Stimulated activated CD4-positive, alpha-beta T cell treated with anti-CD3 and anti-CD28 coated beads, TNF-alpha, amount 100 ng/mL, for 1 hour (primary cell): ENCODE measurements around the gene GRB14.
"Not testable (repeated sequence)": the region's sequence is repeated elsewhere in the genome, so short reads cannot be mapped to it uniquely, and the experiment has no call there.

Source experiments
- DNase-seq, 3 donors: peaks; one replicate each; pipeline ENCODE4 v3.0.0-alpha.2; 2020; ENCODE audit warnings: low read depth in 3 of 3, low spot score in 1 of 3

The GRB14 gene

GRCh38 chr2:164496881-164497280 lies 124.4 kb downstream of the GRB14 start:
- no peak for DNase-seq

DNA sequence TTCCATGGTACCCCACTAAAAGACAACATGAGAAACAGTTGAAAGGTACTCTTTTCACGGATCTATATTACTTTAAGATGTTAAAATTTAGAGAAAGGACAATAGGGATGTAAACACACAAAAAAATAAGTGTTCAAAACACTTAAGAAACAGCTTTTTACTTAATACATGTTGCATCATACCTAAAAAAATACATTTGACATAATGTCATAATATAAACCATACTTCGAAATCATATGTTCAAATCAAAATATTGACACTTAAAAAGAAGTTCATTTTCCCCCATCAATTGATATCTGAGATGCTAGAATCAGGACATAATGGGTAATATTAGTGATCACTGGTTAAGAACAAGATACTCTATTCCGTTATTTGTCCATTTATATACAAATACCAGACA lies 124.9 kb downstream of the GRB14 start:
- no peak for DNase-seq

- DNase-seq, result no peak
These were observed 125.6 kb downstream of the GRB14 start for GRCh38 chr2:164495491-164496223.

GRCh38 chr2:164485541-164485940 lies 135.7 kb downstream of the GRB14 start:
- DNase-seq, result no peak

DNA sequence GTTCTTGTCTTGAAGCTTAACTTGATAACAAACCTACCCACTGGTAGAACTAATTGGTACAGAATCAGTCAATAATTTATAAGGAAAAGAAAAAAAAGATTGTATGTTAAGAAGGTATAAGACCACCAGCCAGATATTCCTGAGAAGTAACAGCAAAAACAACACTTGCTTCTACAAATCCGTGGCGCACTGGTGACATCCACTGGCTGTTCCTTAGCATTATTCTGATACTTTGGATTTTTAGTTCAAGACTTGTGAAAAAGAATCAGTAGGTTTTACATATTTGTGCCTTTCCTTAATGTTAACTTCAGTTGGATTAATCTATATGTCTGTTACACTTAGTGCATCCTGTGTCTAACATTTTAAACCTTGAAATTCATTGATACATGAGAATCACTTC lies 141.8 kb downstream of the GRB14 start:
- no peak for DNase-seq

DNA sequence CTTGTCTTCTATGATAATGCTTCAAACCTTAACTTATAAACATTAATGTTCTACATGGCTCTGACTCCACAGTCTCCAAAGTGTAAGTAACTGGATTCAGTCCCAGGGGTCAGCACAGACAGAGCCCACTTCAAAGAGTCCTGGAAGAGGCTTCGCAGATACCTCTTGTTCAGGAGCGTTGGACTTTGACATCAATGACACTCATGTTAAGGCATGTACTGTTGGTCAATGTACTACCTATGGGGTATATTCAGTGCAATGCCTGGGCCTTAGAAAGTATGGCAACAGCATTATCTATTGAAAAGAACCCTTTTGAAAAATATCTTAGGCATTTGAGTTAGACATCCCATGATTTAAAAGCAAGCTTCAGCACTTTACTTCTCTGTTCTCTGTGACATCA lies 143.1 kb downstream of the GRB14 start:
- DNase-seq, result no peak

DNA sequence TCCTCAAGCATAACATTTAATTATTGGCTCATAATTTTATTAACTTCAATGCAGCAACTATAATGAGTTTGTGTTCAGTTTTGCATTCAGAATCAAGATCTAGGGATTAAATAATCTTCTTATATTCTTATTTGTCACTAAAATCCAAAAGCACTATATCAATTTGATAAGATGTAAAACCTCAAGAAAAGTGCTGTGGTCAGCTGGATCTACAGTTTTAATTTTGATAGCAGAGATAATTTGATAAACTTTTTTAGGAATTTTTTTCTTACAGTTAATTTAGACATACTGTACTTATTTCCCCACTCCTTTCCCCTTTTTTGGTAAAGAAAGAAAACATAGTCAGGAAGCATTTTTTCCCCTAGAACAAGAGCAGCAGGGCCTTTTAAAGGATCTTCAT lies 146.4 kb downstream of the GRB14 start:
- no peak for DNase-seq

- no peak for DNase-seq
These were observed 148.3 kb downstream of the GRB14 start for GRCh38 chr2:164473021-164473420.

GRCh38 chr2:164465047-164465446 lies 156.2 kb downstream of the GRB14 start:
- DNase-seq, result not testable (repeated sequence)

- no peak for DNase-seq
These were observed 156.9 kb downstream of the GRB14 start for GRCh38 chr2:164464376-164464775.

- no peak for DNase-seq
These were observed 162.5 kb downstream of the GRB14 start for GRCh38 chr2:164458792-164459191.

DNA sequence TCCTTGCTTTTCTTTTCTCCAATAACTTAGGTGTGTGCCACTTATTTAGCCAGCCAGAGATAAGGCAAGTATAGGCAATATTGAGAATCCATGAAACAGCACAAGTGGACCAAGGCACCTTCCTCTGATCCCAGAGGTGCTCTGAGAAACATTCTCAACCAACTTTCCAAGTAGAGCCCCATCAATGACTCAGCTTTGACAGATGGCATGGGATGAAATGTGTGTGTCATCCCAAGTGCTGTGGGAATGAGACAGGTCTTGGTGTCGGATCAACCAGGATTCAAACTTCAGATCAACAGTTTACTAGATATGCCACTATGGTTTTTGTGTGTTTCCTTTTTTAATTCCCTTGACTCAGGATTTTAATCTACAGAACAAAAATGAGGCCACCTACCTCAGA lies 164.0 kb downstream of the GRB14 start:
- no peak for DNase-seq

DNA sequence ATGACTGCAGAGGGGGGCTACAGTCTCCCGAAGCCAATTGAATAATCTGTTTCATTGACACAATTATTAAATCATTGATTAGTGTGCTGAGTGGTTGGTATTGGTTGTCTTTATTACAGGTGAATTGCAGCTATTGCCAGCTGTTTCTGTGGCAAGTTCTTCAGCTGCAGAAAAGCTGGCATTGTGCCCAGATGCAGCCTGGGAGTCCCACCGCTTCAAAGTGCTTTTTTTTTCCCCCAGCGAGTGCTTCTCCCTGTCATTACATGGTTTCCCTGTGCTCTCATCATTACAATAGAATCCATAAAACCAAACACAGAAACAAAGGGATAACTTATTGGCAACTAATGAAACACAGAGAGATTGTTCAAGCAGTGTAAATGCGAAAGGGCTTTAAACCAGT lies 164.7 kb downstream of the GRB14 start:
- no peak for DNase-seq

DNA sequence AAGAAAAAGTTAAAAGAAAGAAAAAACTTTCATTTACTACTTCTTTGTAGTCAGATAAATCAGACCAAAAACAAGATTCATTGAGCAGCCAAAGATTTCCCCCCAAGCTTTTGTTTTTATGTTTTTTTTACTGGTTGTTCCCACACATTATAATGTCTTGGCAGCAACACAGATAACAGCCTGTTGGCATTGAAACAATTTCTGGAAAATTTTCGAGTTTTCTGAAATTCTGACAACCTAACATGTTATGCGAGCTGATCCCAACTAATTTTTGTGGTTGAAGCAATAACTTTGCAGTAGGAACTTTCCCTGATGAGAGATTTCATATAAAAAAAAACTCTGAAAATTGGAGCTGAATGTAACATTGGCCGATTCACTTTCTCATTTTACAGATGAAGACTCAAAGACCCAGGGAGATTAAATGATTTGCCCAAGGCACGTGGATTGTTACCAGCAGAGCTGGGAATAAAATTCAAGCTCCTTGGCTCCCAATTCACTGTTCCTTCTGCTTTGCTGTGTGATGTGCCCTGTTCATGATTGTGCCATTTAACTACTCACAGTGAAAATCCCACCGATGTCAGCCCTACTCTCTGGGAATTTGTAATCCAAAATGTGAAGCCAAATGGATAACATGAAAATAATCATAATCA lies 167.5 kb downstream of the GRB14 start:
- no peak for DNase-seq

DNA sequence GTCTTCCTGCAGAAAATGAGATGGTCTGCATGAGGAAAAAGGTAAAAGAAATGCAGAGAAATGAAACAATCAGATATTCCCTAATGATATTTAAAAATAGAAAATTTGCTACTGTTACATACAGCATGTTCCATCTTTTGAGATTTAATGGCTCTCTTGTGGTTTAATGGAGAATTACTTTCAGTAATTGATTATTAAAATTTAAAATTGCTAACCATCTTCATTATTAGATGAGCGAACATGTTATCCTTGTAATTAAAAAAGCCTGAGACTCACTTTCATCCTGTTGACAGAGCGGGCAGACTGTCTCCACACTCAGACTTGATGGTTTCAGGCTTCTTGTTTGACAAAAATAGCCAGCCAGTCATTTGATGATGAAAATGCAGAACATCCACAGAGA lies 171.0 kb downstream of the GRB14 start:
- DNase-seq, result no peak

DNA sequence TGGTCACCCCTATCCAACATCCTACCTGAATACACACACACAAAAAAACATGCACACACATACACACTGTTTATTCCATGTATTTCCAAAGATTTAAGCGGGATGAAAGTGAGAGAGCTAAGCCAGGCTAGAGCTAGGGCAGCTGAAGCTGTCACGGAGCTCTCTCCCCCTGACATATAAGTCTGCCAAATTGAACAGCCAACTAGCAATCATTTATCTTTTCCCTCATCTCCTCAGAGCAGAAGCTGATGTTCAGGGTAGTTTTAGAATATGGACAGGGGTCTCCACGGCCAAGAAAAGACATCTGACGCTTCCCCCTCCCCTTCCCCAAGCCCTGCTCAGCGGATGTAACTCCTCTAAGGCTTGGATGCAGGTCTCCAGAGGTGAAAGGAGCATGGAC lies 171.6 kb downstream of the GRB14 start:
- DNase-seq, result no peak

- DNase-seq, result no peak
These were observed 173.6 kb downstream of the GRB14 start for GRCh38 chr2:164447660-164448059.
